Fibroblast of lung (primary cell): ENCODE data around the gene XRCC4.

Source experiments
- EZH2 ChIP-seq: IDR thresholded peaks from 2 replicates; pipeline ENCODE4 v1.5.1; 2012; ENCODE audit warnings: low read length, control low read depth, mild to moderate bottlenecking; ENCODE audit errors: missing control alignments
- TF ChIP-seq, protein P1 (sequence below), 2 donors: IDR thresholded peaks in 1 of 2; conservative IDR thresholded peaks in 1 of 2; 1 replicate in 1 of 2; 2 replicates in 1 of 2; pipeline ENCODE4 v1.5.1; 2011 to 2012; ENCODE audit warnings: low read length in 2 of 2, control low read depth in 1 of 2, inconsistent platforms in 1 of 2, low read depth in 1 of 2, mild to moderate bottlenecking in 1 of 2

GRCh38 chr5:83133797-83134196 lies 56.5 kb downstream of the XRCC4 start:
- TF ChIP-seq, protein P1, sequence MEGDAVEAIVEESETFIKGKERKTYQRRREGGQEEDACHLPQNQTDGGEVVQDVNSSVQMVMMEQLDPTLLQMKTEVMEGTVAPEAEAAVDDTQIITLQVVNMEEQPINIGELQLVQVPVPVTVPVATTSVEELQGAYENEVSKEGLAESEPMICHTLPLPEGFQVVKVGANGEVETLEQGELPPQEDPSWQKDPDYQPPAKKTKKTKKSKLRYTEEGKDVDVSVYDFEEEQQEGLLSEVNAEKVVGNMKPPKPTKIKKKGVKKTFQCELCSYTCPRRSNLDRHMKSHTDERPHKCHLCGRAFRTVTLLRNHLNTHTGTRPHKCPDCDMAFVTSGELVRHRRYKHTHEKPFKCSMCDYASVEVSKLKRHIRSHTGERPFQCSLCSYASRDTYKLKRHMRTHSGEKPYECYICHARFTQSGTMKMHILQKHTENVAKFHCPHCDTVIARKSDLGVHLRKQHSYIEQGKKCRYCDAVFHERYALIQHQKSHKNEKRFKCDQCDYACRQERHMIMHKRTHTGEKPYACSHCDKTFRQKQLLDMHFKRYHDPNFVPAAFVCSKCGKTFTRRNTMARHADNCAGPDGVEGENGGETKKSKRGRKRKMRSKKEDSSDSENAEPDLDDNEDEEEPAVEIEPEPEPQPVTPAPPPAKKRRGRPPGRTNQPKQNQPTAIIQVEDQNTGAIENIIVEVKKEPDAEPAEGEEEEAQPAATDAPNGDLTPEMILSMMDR (conservative IDR thresholded peaks at IDR 0.05 in 1 of 2, IDR thresholded peaks at IDR 0.05 in 1 of 2; ENCODE audit: low read depth in 1 of 2, low read length in 2 of 2): no peak
- no peak for TF ChIP-seq EZH2
